ENCODE data around the gene GPX3. TPM values are rescaled to one million over a fixed set of nuclear protein-coding genes. Genes with fewer than 3 reads are reported as not detected.

The GPX3 gene
- total RNA-seq, 1 donor from 2014 or later, result 22.8 TPM

GRCh38 chr5:151058301-151058700 is 37.9 kb downstream of the GPX3 start:
- no peak for DNase-seq

GRCh38 chr5:151058891-151059489 is 38.6 kb downstream of the GPX3 start:
- DNase-seq, result no peak

GRCh38 chr5:151060742-151061141 is 40.4 kb downstream of the GPX3 start:
- DNase-seq, result no peak

DNA sequence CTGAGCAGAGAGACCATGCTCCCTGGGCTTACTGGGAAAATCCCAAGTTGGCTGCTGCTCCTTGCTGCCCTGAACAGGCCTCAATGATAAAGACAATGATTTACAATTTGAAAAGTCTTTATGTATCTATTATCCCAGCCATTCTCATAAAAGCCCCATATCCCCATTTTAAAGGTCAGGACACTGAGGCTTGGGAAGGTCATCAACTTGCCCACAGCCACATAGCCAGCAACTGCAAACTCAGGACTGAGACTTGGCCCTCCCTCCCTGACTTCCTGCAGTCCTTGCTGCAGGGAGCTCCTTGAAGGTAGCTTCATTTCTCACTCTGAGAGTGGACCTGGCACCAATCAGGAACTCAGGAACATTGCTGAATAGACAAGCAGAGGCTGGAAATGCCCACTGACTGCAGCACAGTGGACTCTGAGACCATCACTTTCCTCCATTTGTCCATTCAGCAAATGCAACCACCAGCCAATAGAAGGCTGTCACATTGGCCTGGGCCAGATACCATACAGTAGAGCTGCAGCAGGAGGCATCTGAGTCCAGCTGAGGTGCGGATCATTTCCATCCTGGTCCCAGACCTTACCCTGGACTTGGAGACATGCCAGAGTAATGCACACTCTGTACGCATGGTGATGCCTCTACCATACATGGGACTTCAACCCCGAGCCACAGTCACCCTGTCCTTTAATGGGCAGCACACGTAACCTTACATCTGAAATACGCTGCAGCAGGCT is 42.2 kb downstream of the GPX3 start:
- no peak for DNase-seq

DNA sequence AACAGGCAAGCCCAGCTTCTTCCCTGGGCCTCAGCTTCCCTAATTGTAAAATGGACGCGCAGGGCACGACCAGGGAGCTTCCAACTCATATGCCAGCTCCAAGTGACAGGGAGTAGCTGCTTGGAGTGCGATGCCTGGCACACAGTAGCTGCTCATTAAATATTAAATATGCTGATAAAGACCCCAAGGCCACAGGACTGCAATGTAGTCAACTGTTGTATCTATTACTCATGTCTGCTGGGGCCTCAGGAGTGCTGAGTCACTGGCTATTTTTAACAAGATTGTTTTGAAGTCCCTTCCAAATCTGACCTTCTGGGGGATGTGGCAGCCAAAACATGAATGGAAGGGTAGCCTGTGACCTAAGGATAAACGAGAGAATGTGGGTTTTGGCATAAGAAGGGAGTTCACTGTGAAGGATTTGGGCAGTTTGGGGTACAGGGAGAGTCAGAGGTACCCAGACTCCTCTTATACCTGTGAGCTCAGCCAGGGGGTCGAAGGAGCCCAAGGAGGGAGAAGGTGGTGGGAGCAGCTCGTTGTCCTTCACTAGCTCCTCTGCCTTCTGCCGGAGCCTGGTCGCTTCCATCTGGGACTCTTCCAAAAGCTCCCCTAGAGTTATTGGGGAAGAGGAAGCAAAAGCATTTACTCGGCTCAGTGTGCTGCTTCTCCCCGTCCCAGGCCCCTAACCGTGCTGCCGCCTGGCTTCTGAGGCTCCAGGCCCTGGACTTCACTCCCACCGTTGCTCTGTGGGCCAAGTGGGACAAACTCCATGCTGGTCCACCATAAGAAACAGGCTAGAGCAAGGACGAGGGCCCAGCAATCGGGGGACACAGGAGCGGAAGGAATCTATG is 43.0 kb downstream of the GPX3 start:
- peak; percentile 81 for DNase-seq

- no peak for DNase-seq
These were observed 44.6 kb downstream of the GPX3 start for GRCh38 chr5:151064916-151065499.

DNA sequence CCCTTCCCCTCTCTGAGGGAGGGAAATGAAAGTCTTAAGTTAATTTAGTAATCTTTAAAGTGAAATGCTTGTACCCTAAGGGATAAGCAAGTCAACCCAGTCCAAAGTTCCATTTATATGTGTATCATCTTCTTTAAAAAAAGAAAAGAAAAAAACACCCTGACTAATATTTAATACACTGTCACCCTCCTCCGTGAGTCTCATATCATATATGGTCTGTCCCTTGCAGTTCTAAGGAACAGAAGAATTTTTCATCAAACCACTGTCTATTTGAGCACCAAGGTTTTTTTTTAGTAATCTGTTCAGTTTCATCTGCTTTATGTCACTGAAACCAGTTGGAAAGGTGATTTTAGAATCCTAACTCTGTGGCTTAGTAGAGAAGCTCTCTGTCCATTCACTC is 45.2 kb downstream of the GPX3 start:
- DNase-seq, result no peak

- no peak for DNase-seq
These were observed 46.5 kb downstream of the GPX3 start for GRCh38 chr5:151066920-151067319.

GRCh38 chr5:151067632-151068432 is 47.4 kb downstream of the GPX3 start:
- peak; percentile 56 for DNase-seq

- DNase-seq, result no peak
These were observed 48.2 kb downstream of the GPX3 start for GRCh38 chr5:151068433-151069197.

DNA sequence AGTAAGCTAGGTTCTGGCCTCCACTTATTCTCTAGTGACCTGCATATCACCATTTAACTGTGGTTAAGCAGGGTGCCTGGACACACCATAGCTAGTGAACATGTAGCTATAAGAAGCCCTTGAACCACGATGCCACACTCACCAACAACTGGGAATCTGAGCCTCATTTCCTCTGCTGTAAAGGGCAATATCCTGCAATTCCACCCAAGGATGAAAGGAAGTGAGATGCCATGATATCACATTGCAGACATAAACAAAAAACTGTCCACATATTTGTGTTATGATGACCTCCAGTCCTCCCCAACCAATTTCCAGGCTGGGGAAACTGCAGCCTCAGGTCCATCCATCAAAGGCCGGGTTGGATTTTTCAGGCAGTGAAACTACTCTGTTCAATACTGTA is 50.1 kb downstream of the GPX3 start:
- DNase-seq, result no peak

DNA sequence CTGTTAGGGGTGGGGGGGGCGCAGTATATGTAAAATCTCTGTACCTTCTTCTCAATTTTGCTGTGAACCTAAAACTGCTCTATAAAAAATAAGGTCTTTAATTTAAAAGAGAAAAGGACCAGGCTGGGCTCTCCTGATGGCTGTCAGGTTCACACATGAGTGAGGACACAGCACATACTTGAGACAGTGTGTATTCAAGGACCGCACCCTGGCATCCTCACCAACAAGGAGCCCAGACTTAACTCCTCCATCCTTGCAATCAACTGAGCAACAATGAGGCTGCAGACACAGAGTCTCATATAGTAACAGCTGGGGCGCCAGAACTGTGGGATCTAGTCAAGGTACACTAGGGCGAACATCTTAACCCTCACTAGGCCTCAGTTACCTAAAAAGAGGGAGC is 50.6 kb downstream of the GPX3 start:
- DNase-seq, result no peak

GRCh38 chr5:151071848-151072629 is 51.6 kb downstream of the GPX3 start:
- no peak for DNase-seq

GRCh38 chr5:151072630-151073025 is 52.2 kb downstream of the GPX3 start:
- peak; percentile 59 for DNase-seq

DNA sequence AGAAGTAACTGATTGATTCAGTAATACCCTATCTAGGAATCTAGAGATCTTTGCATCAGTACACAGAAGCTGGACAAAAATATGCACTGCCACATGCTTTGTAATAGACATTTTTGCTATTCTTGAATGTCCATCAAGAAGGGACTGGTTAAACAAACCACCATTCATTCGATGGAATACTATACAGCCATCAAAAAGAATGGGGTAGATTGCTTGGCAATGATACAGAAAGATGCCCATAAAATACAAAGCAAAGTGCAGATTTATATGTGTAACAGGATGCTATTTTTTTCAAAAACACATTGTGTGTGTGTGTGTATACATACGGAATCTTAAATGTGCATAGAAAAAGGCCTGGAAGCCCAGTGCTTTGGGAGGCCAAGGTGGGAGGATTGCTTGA is 52.9 kb downstream of the GPX3 start:
- DNase-seq, result no peak

- DNase-seq, result no peak
These were observed 54.2 kb downstream of the GPX3 start for GRCh38 chr5:151074557-151074956.

DNA sequence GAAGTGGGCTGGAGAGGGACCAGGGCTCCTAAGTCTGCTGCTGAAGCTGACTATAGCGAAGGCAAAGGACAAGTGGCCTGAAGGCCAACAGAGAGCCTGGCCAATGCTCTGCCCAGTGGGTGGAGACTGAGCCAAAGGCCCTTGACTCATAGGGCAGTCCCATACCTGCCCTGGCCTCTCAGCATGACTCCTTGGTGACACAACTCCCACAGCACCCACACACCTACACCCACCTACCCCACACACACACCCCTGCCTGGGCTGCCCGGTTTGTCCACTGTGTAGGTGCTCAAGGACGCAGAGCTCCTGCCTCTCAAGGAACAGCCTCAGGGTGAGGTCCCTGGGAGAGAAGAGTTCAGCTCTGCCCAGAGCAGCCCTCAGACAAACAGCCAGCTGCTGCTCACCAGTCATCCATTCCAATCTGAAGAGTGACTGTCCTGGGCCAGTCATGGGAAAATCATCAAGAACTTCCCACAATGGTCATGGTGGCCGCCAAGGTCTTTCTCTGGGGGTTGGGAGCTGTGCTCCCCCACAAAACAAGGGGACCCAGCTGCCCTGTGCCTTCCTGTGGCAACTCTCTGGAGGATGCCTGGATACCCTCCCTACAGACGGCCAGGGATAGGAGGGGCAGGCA is 55.4 kb downstream of the GPX3 start:
- no peak for DNase-seq

GRCh38 chr5:151076616-151077015 is 56.2 kb downstream of the GPX3 start:
- no peak for DNase-seq

GRCh38 chr5:151077419-151077818 is 57.0 kb downstream of the GPX3 start:
- no peak for DNase-seq

DNA sequence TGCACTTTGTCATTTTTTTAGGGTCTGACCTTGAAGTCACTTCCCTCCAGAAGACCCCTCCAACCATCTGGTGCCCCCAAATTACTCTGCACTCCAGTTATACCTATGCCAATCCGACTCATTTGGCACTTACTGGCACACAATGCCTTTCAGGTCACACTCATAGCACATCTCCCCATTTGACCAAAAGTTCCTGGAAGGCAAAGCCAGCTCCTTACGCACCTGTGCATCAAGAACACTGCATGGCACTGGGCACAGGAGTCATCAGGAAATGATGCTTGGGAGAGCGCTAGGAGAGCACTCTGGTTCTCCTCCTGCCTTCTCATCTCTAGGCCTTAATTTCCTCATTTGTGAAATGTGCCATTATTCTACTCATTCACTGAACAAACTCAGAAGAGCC is 57.6 kb downstream of the GPX3 start:
- DNase-seq, result no peak
